IPS DF 6.9 (cell line): Measurements from ENCODE around the gene SIAH1.
"Not testable (repeated sequence)": the region's sequence is repeated elsewhere in the genome, so short reads cannot be mapped to it uniquely, and the experiment has no call there.

Experiments
- DNase-seq: peaks from one replicate; pipeline ENCODE4 v3.0.0-alpha.2; 2013; ENCODE audit warnings: low read depth, low spot score
- H3K27ac ChIP-seq: one replicate; pipeline ENCODE4 v1.5.1; 2013; ENCODE audit warnings: low read length, control low read depth
- H3K27me3 ChIP-seq: 2 replicates; pipeline ENCODE4 v1.6.1; 2013; ENCODE audit warnings: mild to moderate bottlenecking, low read length; ENCODE audit not compliant: control insufficient read depth, insufficient read depth
- H3K36me3 ChIP-seq: 2 replicates; pipeline ENCODE4 v1.6.1; 2013; ENCODE audit warnings: low read length; ENCODE audit not compliant: control insufficient read depth, insufficient read depth
- H3K4me1 ChIP-seq: 2 replicates; pipeline ENCODE4 v1.6.1; 2013; ENCODE audit warnings: low read length; ENCODE audit not compliant: control insufficient read depth, insufficient read depth
- H3K4me3 ChIP-seq: 2 replicates; pipeline ENCODE4 v1.5.1; 2013; ENCODE audit warnings: mild to moderate bottlenecking, low read length
- H3K9me3 ChIP-seq: 2 replicates; pipeline ENCODE4 v1.6.1; 2013; ENCODE audit warnings: low read length, inconsistent platforms; ENCODE audit not compliant: control insufficient read depth, insufficient read depth
- WGBS: extraction: QIAGEN DNeasy Blood & Tissue Kit; methylation state at CpG from one replicate; pipeline ENCODE4 v1.1.7; 2013; ENCODE audit warnings: mixed read lengths, missing lambda C conversion rate; ENCODE audit not compliant: insufficient read length, insufficient coverage; 5-methylcytosine and 5-hydroxymethylcytosine counted together

The SIAH1 gene

GRCh38 chr16:48378276-48378675, 6.9 kb downstream of the SIAH1 start:
- no CpG with 5 or more reads among the region's 5 CpGs for WGBS
- Histone ChIP-seq H3K9me3 (no peaks in the 10 kb centered on the region), H3K27me3 (no peaks in the 10 kb centered on the region), H3K36me3 (no peaks in the 10 kb centered on the region), H3K27ac (no peak overlapping the region), H3K4me1 (peaks cover 2% of the 10 kb centered on the region; the same call in 1 of the 2 replicates), H3K4me3 (no peak overlapping the region)
- DNase-seq: no peak

- not testable (repeated sequence) for H3K36me3 ChIP-seq, H3K9me3 ChIP-seq, DNase-seq, H3K4me1 ChIP-seq, H3K27me3 ChIP-seq, H3K4me3 ChIP-seq, H3K27ac ChIP-seq
- WGBS: no CpG with 5 or more reads among the region's 7 CpGs
Observed at GRCh38 chr16:48377301-48377700, 7.9 kb downstream of the SIAH1 start.

DNA sequence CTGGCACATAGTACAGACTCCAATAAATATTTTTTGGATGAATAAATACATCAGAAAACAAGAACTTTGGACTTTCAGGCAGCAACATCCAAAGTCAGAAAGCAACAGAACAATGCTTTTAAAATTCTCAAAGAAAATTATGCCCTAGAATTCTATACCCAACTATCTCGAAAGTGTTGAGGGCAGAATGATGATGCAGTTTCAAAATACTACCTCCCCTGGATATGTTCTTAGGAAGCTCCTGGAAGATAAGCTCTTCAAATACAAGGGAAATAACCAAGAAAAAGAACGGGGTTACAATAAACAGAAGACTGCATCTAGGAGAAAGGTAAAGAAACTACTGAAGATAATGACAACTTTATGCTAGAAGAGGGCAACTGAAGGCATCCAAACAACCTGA, 11.0 kb downstream of the SIAH1 start:
- WGBS: no CpG with 5 or more reads among the region's 2 CpGs
- H3K4me1 ChIP-seq: peaks cover 2% of the 10 kb centered on the region; the same call in 1 of the 2 replicates
- H3K4me3 ChIP-seq: no peak overlapping the region
- no peak overlapping the region for H3K27ac ChIP-seq
- DNase-seq: no peak
- H3K27me3 ChIP-seq: no peaks in the 10 kb centered on the region
- no peaks in the 10 kb centered on the region for H3K36me3 ChIP-seq
- no peaks in the 10 kb centered on the region for H3K9me3 ChIP-seq

- H3K27me3 ChIP-seq: no peaks in the 10 kb centered on the region
- no peak for DNase-seq
- H3K27ac ChIP-seq: no peak overlapping the region
- H3K9me3 ChIP-seq: no peaks in the 10 kb centered on the region
- WGBS: no CpG with 5 or more reads among the region's 4 CpGs
- H3K4me3 ChIP-seq: no peak overlapping the region
- no peaks in the 10 kb centered on the region for H3K36me3 ChIP-seq
- peaks cover 2% of the 10 kb centered on the region; the same call in 1 of the 2 replicates for H3K4me1 ChIP-seq
Observed at GRCh38 chr16:48373258-48374029, 11.8 kb downstream of the SIAH1 start.

DNA sequence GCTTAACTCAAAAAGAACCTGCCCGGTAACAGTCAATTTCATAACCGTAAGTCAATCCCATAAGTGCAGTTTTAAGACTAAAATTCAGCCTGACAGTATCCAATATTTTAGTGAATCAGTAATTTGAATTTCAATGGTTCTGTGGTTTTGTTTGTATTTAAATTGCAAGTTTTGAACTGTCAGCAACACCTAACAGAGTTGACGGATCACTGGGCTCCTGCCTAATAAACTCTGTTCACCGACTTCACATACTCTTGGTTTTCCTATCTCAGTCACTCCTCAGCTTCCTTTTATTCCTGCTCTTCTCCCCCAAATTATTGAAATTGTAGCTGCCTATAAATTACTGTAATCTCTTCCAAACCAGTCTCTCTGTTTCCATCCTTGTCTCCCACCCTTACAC, 12.5 kb downstream of the SIAH1 start:
- no CpG with 5 or more reads among the region's 4 CpGs for WGBS
- no peaks in the 10 kb centered on the region for H3K27me3 ChIP-seq

DNA sequence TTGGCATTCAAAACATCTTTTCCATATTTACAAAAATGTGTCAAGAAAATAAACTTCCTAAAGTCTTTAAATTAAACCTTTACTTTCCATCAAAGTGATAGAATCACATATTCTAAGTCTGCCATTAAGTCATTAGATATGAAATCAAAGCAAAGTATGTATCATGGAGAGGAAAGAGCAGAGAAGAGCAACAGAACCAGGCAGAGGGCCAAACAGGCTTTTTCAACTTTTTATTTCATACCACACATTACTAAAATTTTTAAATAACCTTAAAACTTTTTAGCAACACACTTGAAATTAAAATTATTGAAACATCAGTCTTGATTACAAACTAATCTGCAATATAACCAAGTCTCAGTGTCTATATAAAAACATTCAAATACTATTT, 13.8 kb downstream of the SIAH1 start:
- Histone ChIP-seq H3K27me3 (no peaks in the 10 kb centered on the region), H3K27ac (no peak overlapping the region), H3K4me3 (no peak overlapping the region), H3K36me3 (no peaks in the 10 kb centered on the region), H3K9me3 (no peaks in the 10 kb centered on the region), H3K4me1 (peaks cover 2% of the 10 kb centered on the region; the same call in 1 of the 2 replicates)
- DNase-seq: no peak

More for the DNA sequence above, 12.5 kb downstream of the SIAH1 start:
- Histone ChIP-seq H3K9me3 (no peaks in the 10 kb centered on the region), H3K36me3 (no peaks in the 10 kb centered on the region), H3K4me3 (no peak overlapping the region), H3K27ac (no peak overlapping the region), H3K4me1 (peaks cover 2% of the 10 kb centered on the region; the same call in 1 of the 2 replicates)
- no peak for DNase-seq

GRCh38 chr16:48370668-48371392, 14.4 kb downstream of the SIAH1 start:
- H3K9me3 ChIP-seq, H3K36me3 ChIP-seq, H3K27ac ChIP-seq, H3K27me3 ChIP-seq, H3K4me1 ChIP-seq, H3K4me3 ChIP-seq, DNase-seq: not testable (repeated sequence)
- no CpG with 5 or more reads among the region's 18 CpGs for WGBS

- DNase-seq: no peak
- Histone ChIP-seq H3K9me3 (no peaks in the 10 kb centered on the region), H3K36me3 (no peaks in the 10 kb centered on the region), H3K4me3 (no peak overlapping the region), H3K27ac (no peak overlapping the region), H3K4me1 (peaks cover 2% of the 10 kb centered on the region; the same call in 1 of the 2 replicates), H3K27me3 (no peaks in the 10 kb centered on the region)
- 100% methylated on average over 1 of the region's 8 CpGs for WGBS
Observed at GRCh38 chr16:48370229-48370628, 15.0 kb downstream of the SIAH1 start.

DNA sequence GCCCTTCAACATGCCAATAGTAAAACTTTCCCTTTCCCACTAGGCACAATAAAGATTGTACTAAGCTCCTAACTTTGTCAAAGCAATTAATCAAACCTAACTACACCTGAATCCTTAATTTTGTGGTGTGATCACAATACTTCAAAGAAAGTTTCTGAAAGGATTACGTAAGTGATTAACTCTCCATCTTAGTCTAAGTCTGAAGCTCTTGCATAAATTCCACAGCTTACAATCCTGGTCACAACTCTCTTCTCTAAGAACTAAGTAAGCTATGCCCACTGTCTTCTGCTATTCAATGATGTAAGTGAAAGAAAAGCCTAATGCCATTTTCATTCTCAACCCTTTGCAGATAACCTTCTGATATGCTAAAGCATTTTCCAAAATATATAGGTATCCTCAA, 15.4 kb downstream of the SIAH1 start:
- no peak for DNase-seq
- no peaks in the 10 kb centered on the region for H3K36me3 ChIP-seq
- H3K27ac ChIP-seq: no peak overlapping the region
- no peaks in the 10 kb centered on the region for H3K9me3 ChIP-seq
- H3K4me1 ChIP-seq: peaks cover 2% of the 10 kb centered on the region; the same call in 1 of the 2 replicates
- no peaks in the 10 kb centered on the region for H3K27me3 ChIP-seq
- WGBS: no CpG with 5 or more reads among the region's 1 CpG
- no peak overlapping the region for H3K4me3 ChIP-seq

- Histone ChIP-seq H3K4me1 (no peaks in the 10 kb centered on the region), H3K4me3 (no peak overlapping the region), H3K36me3 (no peaks in the 10 kb centered on the region), H3K9me3 (no peaks in the 10 kb centered on the region), H3K27ac (no peak overlapping the region), H3K27me3 (no peaks in the 10 kb centered on the region)
- no peak for DNase-seq
- WGBS: no CpG with 5 or more reads among the region's 2 CpGs
Observed at GRCh38 chr16:48367441-48368049, 17.7 kb downstream of the SIAH1 start.
